Caco-2 (cell line): ENCODE results near the gene FBXO40. TPM values are rescaled to one million over a fixed set of nuclear protein-coding genes. Genes with fewer than 3 reads are reported as not detected.
"Not testable (repeated sequence)": the region's sequence is repeated elsewhere in the genome, so short reads cannot be mapped to it uniquely, and the experiment has no call there.

Source experiments
- BruUV-seq: library from RNA; stranded (reverse); fragments of 400-500 nt; replicated peaks from 2 replicates; lab custom pipeline; 2021; lab: Mats Ljungman, UMichigan
- CTCF ChIA-PET: fragments of 300-600 bp; sonication (Branson Sonifier 250); formaldehyde crosslinking; loops from one replicate; lab custom pipeline; 2022; ENCODE audit warnings: antibody characterized with exemption; lab: Charles Lee
- POLR2A ChIA-PET: fragments of 300-600 bp; sonication (Branson Sonifier 250); formaldehyde crosslinking; loops from one replicate; lab custom pipeline; 2022; ENCODE audit warnings: antibody characterized with exemption; lab: Charles Lee
- DNase-seq, 2 experiments: peaks; one replicate each; pipeline versions ENCODE4 v3.0.0 to v3.0.0-alpha.2; 2020 to 2022
- H3K27me3 ChIP-seq: replicated peaks from 2 replicates; pipeline ENCODE4 v1.6.0; 2011; ENCODE audit warnings: low read length; ENCODE audit not compliant: control insufficient read depth, insufficient read depth
- H3K36me3 ChIP-seq: 2 replicates; pipeline ENCODE4 v1.5.1; 2011; ENCODE audit warnings: low read length; ENCODE audit not compliant: control insufficient read depth, insufficient read depth
- H3K4me1 ChIP-seq: fragments of 250-450 bp; sonication (Bioruptor Pico); 2 replicates; pipeline ENCODE4 v1.5.1; 2020; ENCODE audit warnings: mild to moderate bottlenecking
- H3K4me3 ChIP-seq: 2 replicates; pipeline ENCODE4 v1.5.1; 2011; ENCODE audit warnings: low read depth, mild to moderate bottlenecking, control low read depth, low read length
- H3K9me3 ChIP-seq: fragments of 250-450 bp; sonication (Bioruptor Pico); 2 replicates; pipeline ENCODE4 v1.5.1; 2020; ENCODE audit warnings: mild to moderate bottlenecking, moderate library complexity
- H3K27ac Mint-ChIP-seq: one replicate; pipeline ENCODE4 v1.8.0; 2022; ENCODE audit warnings: mixed read lengths; ENCODE audit not compliant: unreplicated experiment
- H3K27me3 Mint-ChIP-seq: one replicate; pipeline ENCODE4 v1.8.0; 2022; ENCODE audit warnings: mixed read lengths; ENCODE audit not compliant: insufficient read depth, unreplicated experiment
- H3K36me3 Mint-ChIP-seq: one replicate; pipeline ENCODE4 v1.8.0; 2022; ENCODE audit warnings: mild to moderate bottlenecking, mixed read lengths; ENCODE audit not compliant: insufficient read depth, unreplicated experiment
- H3K4me1 Mint-ChIP-seq: one replicate; pipeline ENCODE4 v1.8.0; 2022; ENCODE audit warnings: low read depth, mixed read lengths; ENCODE audit not compliant: unreplicated experiment
- H3K4me3 Mint-ChIP-seq: one replicate; pipeline ENCODE4 v1.8.0; 2022; ENCODE audit warnings: mild to moderate bottlenecking, moderate library complexity, mixed read lengths; ENCODE audit not compliant: unreplicated experiment
- H3K9me3 Mint-ChIP-seq: one replicate; pipeline ENCODE4 v1.8.0; 2022; ENCODE audit warnings: mixed read lengths; ENCODE audit not compliant: unreplicated experiment
- intact Hi-C: fragments of 100-400 bp; cut with micrococcal nuclease; formaldehyde crosslinking; loops from one replicate; pipeline ENCODE4 v1.10.0; 2022; ENCODE audit not compliant: unreplicated experiment
- total RNA-seq: library from RNA; stranded (reverse); gene quantifications from 2 replicates; pipeline ENCODE4 v1.2.3, GENCODE V29; 2022
- TF ChIP-seq, protein P1 (sequence below), 2 experiments: fragments of 200-600 bp in 1 of 2; IDR thresholded peaks; 1 replicate in 1 of 2; 2 replicates in 1 of 2; pipeline versions ENCODE4 v1.5.1 to v1.8.0; 2011 to 2022; ENCODE audit warnings: antibody characterized with exemption in 1 of 2, control low read depth in 1 of 2, inconsistent platforms in 1 of 2, low read depth in 1 of 2, low read length in 1 of 2, mild to moderate bottlenecking in 1 of 2, moderate library complexity in 1 of 2; ENCODE audit not compliant: insufficient read depth in 1 of 2, severe bottlenecking in 1 of 2, unreplicated experiment in 1 of 2

FBXO40 gene
- total RNA-seq, 1 experiment from 2014 or later, result not detected

DNA sequence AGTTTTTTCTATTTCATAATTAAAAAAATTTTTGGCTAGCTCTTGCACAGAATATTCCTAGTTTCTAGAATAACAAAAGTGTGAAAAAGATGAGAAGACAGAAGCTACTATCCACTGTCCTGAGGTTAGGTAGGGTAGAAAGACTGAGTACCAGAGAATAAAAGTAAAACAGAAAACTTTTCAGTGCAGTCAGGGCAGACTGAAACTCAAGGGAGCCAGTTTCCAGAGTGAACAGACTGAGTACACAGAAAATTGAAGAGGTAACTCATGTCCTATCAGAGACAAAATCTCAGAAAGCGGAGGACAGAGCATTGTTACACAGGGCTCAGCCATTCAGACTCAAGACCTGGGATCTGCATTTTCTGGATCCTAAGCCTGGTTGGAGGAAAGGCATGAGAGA, 8.8 kb upstream of the FBXO40 start:
- Mint-ChIP-seq H3K9me3 (no peaks in the 10 kb centered on the region), H3K4me1 (no peaks in the 10 kb centered on the region), H3K36me3 (no peaks in the 10 kb centered on the region), H3K27me3 (peaks cover 10% of the 10 kb centered on the region), H3K27ac (no peak overlapping the region), H3K4me3 (no peak overlapping the region)
- H3K9me3 ChIP-seq, result no peaks in the 10 kb centered on the region
- no peaks in the 10 kb centered on the region for H3K4me1 ChIP-seq
- ChIA-PET POLR2A (no interaction called here), CTCF (no interaction called here)
- H3K4me3 ChIP-seq, result no peak overlapping the region
- no peaks in the 10 kb centered on the region for H3K36me3 ChIP-seq
- TF ChIP-seq, protein P1, sequence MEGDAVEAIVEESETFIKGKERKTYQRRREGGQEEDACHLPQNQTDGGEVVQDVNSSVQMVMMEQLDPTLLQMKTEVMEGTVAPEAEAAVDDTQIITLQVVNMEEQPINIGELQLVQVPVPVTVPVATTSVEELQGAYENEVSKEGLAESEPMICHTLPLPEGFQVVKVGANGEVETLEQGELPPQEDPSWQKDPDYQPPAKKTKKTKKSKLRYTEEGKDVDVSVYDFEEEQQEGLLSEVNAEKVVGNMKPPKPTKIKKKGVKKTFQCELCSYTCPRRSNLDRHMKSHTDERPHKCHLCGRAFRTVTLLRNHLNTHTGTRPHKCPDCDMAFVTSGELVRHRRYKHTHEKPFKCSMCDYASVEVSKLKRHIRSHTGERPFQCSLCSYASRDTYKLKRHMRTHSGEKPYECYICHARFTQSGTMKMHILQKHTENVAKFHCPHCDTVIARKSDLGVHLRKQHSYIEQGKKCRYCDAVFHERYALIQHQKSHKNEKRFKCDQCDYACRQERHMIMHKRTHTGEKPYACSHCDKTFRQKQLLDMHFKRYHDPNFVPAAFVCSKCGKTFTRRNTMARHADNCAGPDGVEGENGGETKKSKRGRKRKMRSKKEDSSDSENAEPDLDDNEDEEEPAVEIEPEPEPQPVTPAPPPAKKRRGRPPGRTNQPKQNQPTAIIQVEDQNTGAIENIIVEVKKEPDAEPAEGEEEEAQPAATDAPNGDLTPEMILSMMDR (IDR thresholded peaks at IDR 0.05; ENCODE audit: insufficient read depth in 1 of 2, low read depth in 1 of 2, low read length in 1 of 2, severe bottlenecking in 1 of 2, unreplicated experiment in 1 of 2), result no peak
- no peak for DNase-seq
- H3K27me3 ChIP-seq, result no peaks in the 10 kb centered on the region
- BruUV-seq, result no TSS peak
- intact Hi-C loops, result no loop called here

GRCh38 chr3:121593806-121594205, 627 bp downstream of the FBXO40 start:
- POLR2A ChIA-PET, result not testable (repeated sequence)

GRCh38 chr3:121594850-121595249, 1.7 kb downstream of the FBXO40 start:
- CTCF ChIA-PET, result no interaction called here
- TF ChIP-seq, protein P1 (IDR thresholded peaks at IDR 0.05; ENCODE audit: insufficient read depth in 1 of 2, low read depth in 1 of 2, low read length in 1 of 2, severe bottlenecking in 1 of 2, unreplicated experiment in 1 of 2), result no peak
- DNase-seq, result no peak
- Mint-ChIP-seq H3K9me3 (no peaks in the 10 kb centered on the region), H3K4me1 (no peaks in the 10 kb centered on the region), H3K27ac (no peak overlapping the region), H3K36me3 (no peaks in the 10 kb centered on the region), H3K27me3 (no peaks in the 10 kb centered on the region), H3K4me3 (no peak overlapping the region)
- no peaks in the 10 kb centered on the region for H3K4me1 ChIP-seq
- H3K36me3 ChIP-seq, result no peaks in the 10 kb centered on the region
- intact Hi-C loops, result no loop called here
- H3K27me3 ChIP-seq, result no peaks in the 10 kb centered on the region
- POLR2A ChIA-PET, result no interaction called here
- no TSS peak for BruUV-seq
- no peak overlapping the region for H3K4me3 ChIP-seq
- H3K9me3 ChIP-seq, result no peaks in the 10 kb centered on the region

More at GRCh38 chr3:121593806-121594205, 627 bp downstream of the FBXO40 start:
- H3K4me3 ChIP-seq, DNase-seq, H3K9me3 ChIP-seq, H3K9me3 Mint-ChIP-seq, H3K4me3 Mint-ChIP-seq, CTCF ChIA-PET, H3K27me3 ChIP-seq, H3K36me3 Mint-ChIP-seq, H3K27ac Mint-ChIP-seq, H3K4me1 Mint-ChIP-seq, H3K4me1 ChIP-seq, H3K36me3 ChIP-seq, intact Hi-C loops, H3K27me3 Mint-ChIP-seq, BruUV-seq: not testable (repeated sequence)
